Adrenal gland (tissue), 12 donors: Measurements from ENCODE around the gene UNC5C. TPM values are rescaled to one million over a fixed set of nuclear protein-coding genes. Genes with fewer than 3 reads are reported as not detected.

Source experiments
- DNase-seq, 7 donors: peaks; one replicate each; pipeline ENCODE4 v3.0.0-alpha.2; 2019 to 2020
- H3K27ac ChIP-seq, 5 donors: fragments of 200-600 bp; sonication (generic) in 4 of 5; 1 replicate in 3 of 5; 2 replicates in 2 of 5; pipeline versions ENCODE4 v1.5.1 to v1.8.0; 2016 to 2020; ENCODE audit warnings: mild to moderate bottlenecking in 1 of 5
- H3K27me3 ChIP-seq: fragments of 200-600 bp; 2 replicates; pipeline ENCODE4 v1.8.0; 2021
- H3K36me3 ChIP-seq, 2 donors: fragments of 200-600 bp; replicated peaks in 1 of 2; 1 replicate in 1 of 2; 2 replicates in 1 of 2; pipeline versions ENCODE4 v1.5.1 to v1.8.0; 2018 to 2022
- H3K4me1 ChIP-seq, 2 donors: fragments of 200-600 bp; replicated peaks in 1 of 2; 1 replicate in 1 of 2; 2 replicates in 1 of 2; pipeline versions ENCODE4 v1.5.1 to v1.8.0; 2018 to 2021
- H3K4me3 ChIP-seq, 4 donors: fragments of 200-600 bp; sonication (generic) in 3 of 4; one replicate each; pipeline ENCODE4 v1.5.1; 2016 to 2018
- H3K9me3 ChIP-seq, 3 donors: fragments of 200-600 bp; sonication (generic) in 1 of 3; replicated peaks in 1 of 3; 1 replicate in 2 of 3; 2 replicates in 1 of 3; pipeline versions ENCODE4 v1.5.1 to v1.8.0; 2016 to 2021
- CTCF ChIP-seq, 6 experiments: fragments of 450-650 bp in 4 of 6; fragments of 200-600 bp in 2 of 6; sonication (generic) in 1 of 6; IDR thresholded peaks; 1 replicate in 5 of 6; 2 replicates in 1 of 6; pipeline versions ENCODE4 v1.5.1 to v1.8.0; 2016 to 2021; ENCODE audit warnings: antibody characterized with exemption in 6 of 6, mild to moderate bottlenecking in 2 of 6, moderate library complexity in 1 of 6
- POLR2A ChIP-seq, 2 donors: fragments of 450-650 bp; IDR thresholded peaks; one replicate each; pipeline ENCODE4 v1.6.1; 2017; ENCODE audit warnings: antibody characterized with exemption in 2 of 2, mild to moderate bottlenecking in 2 of 2, moderate library complexity in 1 of 2
- WGBS, 4 donors: extraction: QIAGEN DNeasy Blood & Tissue Kit in 2 of 4; methylation state at CpG; one replicate each; pipeline versions ENCODE4 v1.1.5 to v1.1.7; 2013 to 2017; 5-methylcytosine and 5-hydroxymethylcytosine counted together
- intact Hi-C, 2 donors: fragments of 100-400 bp; cut with DNase I; formaldehyde crosslinking; loops; one replicate each; pipeline versions ENCODE4 v1.14.1 to v1.15.0; 2022 to 2023
- polyA plus RNA-seq, 3 donors: library from polyadenylated mRNA; stranded (reverse); fragments of 200-250 nt in 2 of 3; fragments of 350-450 nt in 1 of 3; fragmentation: Illumina TruSeq in 1 of 3; extraction: RNeasy Lipid Tissue Mini Kit (QIAGEN cat#74804) in 1 of 3; gene quantifications; one replicate each; pipeline ENCODE4 v1.2.3, GENCODE V29; 2013 to 2014
- total RNA-seq, 9 donors: library from RNA; depleted of rRNA in 4 of 9; stranded (reverse); fragments of >200 nt in 4 of 9; fragments of 120-200 nt in 1 of 9; fragmentation: NEBNext Ultra II Directional in 1 of 9; extraction: Animal tissue kit (Norgen Biotek cat#: 25700) in 1 of 9; gene quantifications; one replicate each; pipeline versions ENCODE4 v1.1.0 to v1.2.4, GENCODE V29; 2013 to 2023
- donor health status: healthy with polysubstance abuse.
- donor health status: Bipolar disorder and iron deficiency.
- donor health status: DM: yes; HTN: yes; CAD: no.
- donor health status: DM: no; HTN: no; CAD: no.
- donor health status: DM: no; HTN: no; CAD: no.
- donor health status: DM: yes; HTN: yes; CAD: no.

Gene UNC5C
- total and polyA plus RNA-seq, 12 donors: 4.7 to 33.5 (median 23.8) TPM

GRCh38 chr4:95124906-95125504 is 423.8 kb downstream of the UNC5C start:
- H3K36me3 ChIP-seq: no peaks in the 10 kb centered on the region
- H3K4me1 ChIP-seq: no peaks in the 10 kb centered on the region
- no peaks in the 10 kb centered on the region for H3K27me3 ChIP-seq
- intact Hi-C loops: loop anchor here in 1 of 2 donors (10.0 kb wide), 1 partner anchor 500 kb away; no protein-coding TSS in a partner anchor
- peak in 6 of 7 donors; percentile 22 to 35 (median 31) for DNase-seq
- H3K27ac ChIP-seq: no peak overlapping the region
- 52 to 60% (median 56%) methylated on average over 4 of the region's 4 CpGs for WGBS, 4 donors
- TF ChIP-seq POLR2A (IDR thresholded peaks at IDR 0.05): no peak
- TF ChIP-seq CTCF (IDR thresholded peaks at IDR 0.05): peak; percentile 29 to 54 (median 44)
- no peaks in the 10 kb centered on the region for H3K9me3 ChIP-seq
- H3K4me3 ChIP-seq: no peak overlapping the region

- intact Hi-C loops: loop anchor here in 1 of 2 donors (10.0 kb wide), 1 partner anchor 497 kb away; no protein-coding TSS in a partner anchor
- Histone ChIP-seq H3K4me3 (no peak overlapping the region), H3K27ac (no peak overlapping the region), H3K9me3 (no peaks in the 10 kb centered on the region), H3K27me3 (no peaks in the 10 kb centered on the region), H3K36me3 (no peaks in the 10 kb centered on the region), H3K4me1 (no peaks in the 10 kb centered on the region)
- TF ChIP-seq POLR2A (IDR thresholded peaks at IDR 0.05) (no peak), CTCF (IDR thresholded peaks at IDR 0.05) (no peak)
- DNase-seq: no peak
- 73 to 85% (median 80%) methylated on average over 9 of the region's 9 CpGs for WGBS, 4 donors
Measured at GRCh38 chr4:95122001-95122400, 426.8 kb downstream of the UNC5C start.

GRCh38 chr4:95120456-95120855 is 428.3 kb downstream of the UNC5C start:
- intact Hi-C loops: loop anchor here in 1 of 2 donors (10.0 kb wide), 1 partner anchor 496 kb away; no protein-coding TSS in a partner anchor

GRCh38 chr4:95118497-95118896 is 430.3 kb downstream of the UNC5C start:
- H3K4me1 ChIP-seq: no peaks in the 10 kb centered on the region
- intact Hi-C loops: no loop called here
- H3K27me3 ChIP-seq: no peaks in the 10 kb centered on the region
- no peak overlapping the region for H3K27ac ChIP-seq
- 77 to 87% (median 83%) methylated on average over 6 of the region's 6 CpGs for WGBS, 4 donors
- H3K36me3 ChIP-seq: no peaks in the 10 kb centered on the region
- DNase-seq: no peak
- TF ChIP-seq POLR2A (IDR thresholded peaks at IDR 0.05) (no peak), CTCF (IDR thresholded peaks at IDR 0.05) (no peak)
- H3K9me3 ChIP-seq: no peaks in the 10 kb centered on the region
- H3K4me3 ChIP-seq: no peak overlapping the region

More at GRCh38 chr4:95120456-95120855, 428.3 kb downstream of the UNC5C start:
- DNase-seq: no peak
- Histone ChIP-seq H3K4me1 (no peaks in the 10 kb centered on the region), H3K36me3 (no peaks in the 10 kb centered on the region), H3K27ac (no peak overlapping the region), H3K4me3 (no peak overlapping the region), H3K27me3 (no peaks in the 10 kb centered on the region), H3K9me3 (no peaks in the 10 kb centered on the region)
- 88 to 96% (median 91%) methylated on average over 2 of the region's 2 CpGs for WGBS, 4 donors
- no peak for TF ChIP-seq POLR2A (IDR thresholded peaks at IDR 0.05)
- no peak for TF ChIP-seq CTCF (IDR thresholded peaks at IDR 0.05)
